Uterus (tissue), 4 donors: ENCODE data around the gene CYP4F8. TPM values are rescaled to one million over a fixed set of nuclear protein-coding genes. Genes with fewer than 3 reads are reported as not detected.
"Not testable (repeated sequence)": the region's sequence is repeated elsewhere in the genome, so short reads cannot be mapped to it uniquely, and the experiment has no call there.

Experiments used
- DNase-seq, 2 donors: peaks; one replicate each; pipeline ENCODE4 v3.0.0-alpha.2; 2019 to 2020
- H3K27ac ChIP-seq, 2 donors: fragments of 200-600 bp; sonication (generic); 1 replicate in 1 of 2; 2 replicates in 1 of 2; pipeline ENCODE4 v1.5.1; 2016 to 2018
- H3K27me3 ChIP-seq, 2 donors: fragments of 200-600 bp; sonication (generic); one replicate each; pipeline ENCODE4 v1.5.1; 2018 to 2019; ENCODE audit warnings: control low read depth in 1 of 2
- H3K36me3 ChIP-seq, 2 donors: fragments of 200-600 bp; sonication (generic); one replicate each; pipeline ENCODE4 v1.5.1; 2019; ENCODE audit warnings: control low read depth in 1 of 2
- H3K4me1 ChIP-seq, 2 donors: fragments of 200-600 bp; sonication (generic); one replicate each; pipeline ENCODE4 v1.5.1; 2018 to 2019; ENCODE audit warnings: control low read depth in 1 of 2
- H3K4me3 ChIP-seq, 2 donors: fragments of 200-600 bp; sonication (generic); 1 replicate in 1 of 2; 2 replicates in 1 of 2; pipeline ENCODE4 v1.5.1; 2018 to 2019; ENCODE audit warnings: mild to moderate bottlenecking in 1 of 2
- H3K9me3 ChIP-seq, 2 donors: fragments of 200-600 bp; sonication (generic); one replicate each; pipeline ENCODE4 v1.5.1; 2019; ENCODE audit warnings: control low read depth in 1 of 2
- CTCF ChIP-seq, 4 experiments: fragments of 200-600 bp in 2 of 4; fragments of 450-650 bp in 2 of 4; sonication (generic) in 2 of 4; IDR thresholded peaks; one replicate each; pipeline ENCODE4 v1.5.1; 2016 to 2019; ENCODE audit warnings: antibody characterized with exemption in 4 of 4, mild to moderate bottlenecking in 2 of 4, moderate library complexity in 1 of 4
- POLR2A ChIP-seq, 2 donors: fragments of 450-650 bp; IDR thresholded peaks; one replicate each; pipeline ENCODE4 v1.6.1; 2016; ENCODE audit warnings: antibody characterized with exemption in 2 of 2, mild to moderate bottlenecking in 1 of 2, moderate library complexity in 1 of 2
- intact Hi-C: fragments of 100-400 bp; cut with DNase I; formaldehyde crosslinking; loops from one replicate; pipeline ENCODE4 v1.15.1; 2023; ENCODE audit warnings: low total_unique reads
- total RNA-seq, 4 donors: library from RNA; depleted of rRNA in 3 of 4; stranded (reverse); fragments of >200 nt in 3 of 4; gene quantifications; one replicate each; pipeline versions ENCODE4 v1.1.0 to v1.2.4, GENCODE V29; 2014 to 2023
- donor health status: DM: yes; HTN: yes; CAD: no.

Gene CYP4F8
- total RNA-seq, 4 donors from 2014 or later: 1.5 TPM; not detected in 3

GRCh38 chr19:15644816-15645215, 29.8 kb downstream of the CYP4F8 start:
- no peaks in the 10 kb centered on the region for H3K36me3 ChIP-seq
- no peak overlapping the region for H3K27ac ChIP-seq
- no peaks in the 10 kb centered on the region for H3K4me1 ChIP-seq
- no peak for DNase-seq
- intact Hi-C loops: no loop called here
- H3K4me3 ChIP-seq: no peak overlapping the region
- no peaks in the 10 kb centered on the region for H3K27me3 ChIP-seq
- no peaks in the 10 kb centered on the region for H3K9me3 ChIP-seq
- no peak for TF ChIP-seq CTCF (IDR thresholded peaks at IDR 0.05)
- no peak for TF ChIP-seq POLR2A (IDR thresholded peaks at IDR 0.05)

GRCh38 chr19:15649526-15649925, 34.5 kb downstream of the CYP4F8 start:
- intact Hi-C loops: no loop called here
- Histone ChIP-seq H3K36me3 (no peaks in the 10 kb centered on the region), H3K9me3 (no peaks in the 10 kb centered on the region), H3K4me1 (no peaks in the 10 kb centered on the region), H3K4me3 (no peak overlapping the region), H3K27me3 (no peaks in the 10 kb centered on the region), H3K27ac (no peak overlapping the region)
- DNase-seq: no peak
- TF ChIP-seq CTCF (IDR thresholded peaks at IDR 0.05): no peak
- TF ChIP-seq POLR2A (IDR thresholded peaks at IDR 0.05): no peak

- H3K4me3 ChIP-seq, H3K9me3 ChIP-seq, H3K4me1 ChIP-seq, H3K27ac ChIP-seq, H3K27me3 ChIP-seq, H3K36me3 ChIP-seq, DNase-seq, intact Hi-C loops: not testable (repeated sequence)
Measured at GRCh38 chr19:15650123-15650522, 35.1 kb downstream of the CYP4F8 start.

- Histone ChIP-seq H3K4me3 (no peak overlapping the region), H3K27ac (no peak overlapping the region), H3K4me1 (no peaks in the 10 kb centered on the region), H3K9me3 (no peaks in the 10 kb centered on the region), H3K36me3 (no peaks in the 10 kb centered on the region), H3K27me3 (no peaks in the 10 kb centered on the region)
- DNase-seq: no peak
- intact Hi-C loops: no loop called here
- no peak for TF ChIP-seq CTCF (IDR thresholded peaks at IDR 0.05)
- TF ChIP-seq POLR2A (IDR thresholded peaks at IDR 0.05): no peak
Measured at GRCh38 chr19:15651791-15652190, 36.8 kb downstream of the CYP4F8 start.

- no peak for DNase-seq
- H3K4me1 ChIP-seq: no peaks in the 10 kb centered on the region
- no peak overlapping the region for H3K4me3 ChIP-seq
- no peaks in the 10 kb centered on the region for H3K9me3 ChIP-seq
- H3K27me3 ChIP-seq: no peaks in the 10 kb centered on the region
- H3K36me3 ChIP-seq: no peaks in the 10 kb centered on the region
- intact Hi-C loops: no loop called here
- no peak overlapping the region for H3K27ac ChIP-seq
- TF ChIP-seq POLR2A (IDR thresholded peaks at IDR 0.05) (no peak), CTCF (IDR thresholded peaks at IDR 0.05) (no peak)
Measured at GRCh38 chr19:15652559-15653278, 37.7 kb downstream of the CYP4F8 start.

GRCh38 chr19:15656467-15656866, 41.4 kb downstream of the CYP4F8 start:
- Histone ChIP-seq H3K27ac (no peak overlapping the region), H3K27me3 (no peaks in the 10 kb centered on the region), H3K4me1 (no peaks in the 10 kb centered on the region), H3K9me3 (no peaks in the 10 kb centered on the region), H3K36me3 (no peaks in the 10 kb centered on the region), H3K4me3 (no peak overlapping the region)
- DNase-seq: no peak
- TF ChIP-seq POLR2A (IDR thresholded peaks at IDR 0.05) (no peak), CTCF (IDR thresholded peaks at IDR 0.05) (no peak)
- intact Hi-C loops: no loop called here
